ENCODE measurements around the gene PCSK5.
"Not testable (repeated sequence)": the region's sequence is repeated elsewhere in the genome, so short reads cannot be mapped to it uniquely, and the experiment has no call there.

The PCSK5 gene

GRCh38 chr9:75963321-75963720 lies 72.8 kb downstream of the PCSK5 start:
- DNase-seq (ENCODE audit: low spot score): not testable (repeated sequence)

- no peak for DNase-seq (ENCODE audit: low spot score)
Measured at GRCh38 chr9:75964427-75964826, 74.0 kb downstream of the PCSK5 start.

DNA sequence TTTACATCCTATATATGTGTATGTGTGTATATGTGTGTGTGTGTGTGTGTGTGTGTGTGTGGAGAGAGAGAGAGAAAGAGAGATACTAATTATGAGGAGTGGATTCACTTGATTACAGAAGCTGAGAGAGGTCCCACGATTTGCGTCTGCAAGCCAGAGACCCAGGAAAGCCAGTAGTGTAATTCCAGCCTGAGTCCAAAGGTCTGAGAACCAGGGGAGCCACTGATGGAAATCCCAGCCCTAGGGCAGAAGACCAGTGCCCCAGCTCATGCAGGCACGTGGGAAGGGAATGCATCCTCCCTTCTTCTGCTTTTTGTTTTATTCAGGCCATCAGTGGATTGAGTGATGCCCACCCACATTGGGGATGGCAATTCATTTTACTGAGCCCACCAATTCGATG lies 74.8 kb downstream of the PCSK5 start:
- no peak for DNase-seq (ENCODE audit: low spot score)

DNA sequence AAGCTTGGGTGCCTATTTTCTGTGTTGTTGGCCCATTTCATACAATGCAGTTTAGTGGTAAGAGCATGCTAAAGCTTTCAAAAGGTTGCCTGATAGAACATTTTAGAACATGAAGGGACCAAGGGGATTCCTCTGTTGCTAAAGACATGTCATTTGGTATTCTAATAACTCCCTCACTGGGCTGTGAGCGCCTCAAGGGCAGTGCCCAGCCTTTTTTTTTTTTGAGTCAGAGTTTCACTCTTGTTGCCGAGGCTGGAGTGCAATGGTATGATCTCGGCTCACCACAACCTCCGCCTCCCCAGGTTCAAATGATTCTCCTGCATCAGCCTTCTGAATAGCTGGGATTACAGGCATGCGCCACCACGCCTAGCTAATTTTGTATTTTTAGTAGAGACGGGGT lies 77.1 kb downstream of the PCSK5 start:
- DNase-seq (ENCODE audit: low spot score): no peak

DNA sequence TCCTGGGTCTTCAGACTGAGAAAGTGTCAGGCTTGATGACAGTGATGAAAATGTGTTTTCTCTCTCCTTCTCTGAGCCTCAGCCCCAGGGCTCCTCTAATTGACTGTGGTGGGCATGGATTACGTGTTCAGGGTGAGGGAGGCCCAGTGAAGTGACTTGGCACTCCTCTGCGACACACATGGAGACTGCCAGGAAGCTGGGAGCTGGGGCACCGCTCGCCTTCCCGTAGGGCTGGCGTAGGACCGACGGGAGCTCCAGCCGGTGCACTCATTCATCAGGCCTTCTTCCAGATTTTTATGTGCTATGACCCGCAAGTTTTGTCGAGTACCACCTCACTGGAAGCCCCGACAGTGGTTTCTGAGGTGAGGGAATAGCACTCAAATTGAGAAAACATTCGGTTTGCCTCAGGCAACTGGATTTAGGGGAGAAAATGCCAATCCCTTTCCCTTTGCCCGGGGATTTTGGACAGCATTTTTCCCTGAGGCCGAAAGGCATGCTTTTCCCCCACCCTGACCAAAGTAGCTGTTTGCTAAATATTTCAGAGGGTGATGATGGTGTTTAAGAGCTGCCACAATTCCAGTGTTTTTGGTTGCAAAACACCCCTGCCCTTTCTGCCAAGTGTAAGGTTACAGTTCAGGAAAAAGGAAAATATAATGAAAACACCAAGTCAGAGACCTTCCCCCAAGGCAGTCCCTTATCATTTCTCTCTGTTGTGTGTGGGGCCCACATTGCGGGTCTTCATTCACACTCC lies 83.7 kb downstream of the PCSK5 start:
- no peak for DNase-seq (ENCODE audit: low spot score)

DNA sequence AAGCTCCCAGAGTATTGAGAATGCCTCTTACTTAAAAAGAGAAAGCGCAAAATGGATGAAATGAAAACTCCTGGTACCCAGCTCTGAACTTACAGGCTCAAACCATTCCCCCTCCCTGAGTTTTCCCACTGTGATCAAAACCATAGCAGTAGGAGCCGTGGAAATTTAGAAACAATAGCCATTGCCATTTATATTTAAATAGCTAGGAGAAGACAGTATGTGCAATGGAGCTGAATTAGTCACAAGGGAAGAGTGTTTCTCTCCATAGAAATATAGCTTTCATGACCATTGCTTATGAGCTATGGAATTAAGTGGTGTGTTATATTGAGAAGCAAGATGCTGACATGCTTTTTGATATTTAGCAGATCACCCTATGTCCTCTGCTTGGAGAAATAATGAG lies 84.6 kb downstream of the PCSK5 start:
- DNase-seq (ENCODE audit: low spot score): no peak

- DNase-seq (ENCODE audit: low spot score): no peak
Measured at GRCh38 chr9:75976549-75976948, 86.1 kb downstream of the PCSK5 start.

- DNase-seq (ENCODE audit: low spot score): no peak
Measured at GRCh38 chr9:75979362-75979761, 88.9 kb downstream of the PCSK5 start.

DNA sequence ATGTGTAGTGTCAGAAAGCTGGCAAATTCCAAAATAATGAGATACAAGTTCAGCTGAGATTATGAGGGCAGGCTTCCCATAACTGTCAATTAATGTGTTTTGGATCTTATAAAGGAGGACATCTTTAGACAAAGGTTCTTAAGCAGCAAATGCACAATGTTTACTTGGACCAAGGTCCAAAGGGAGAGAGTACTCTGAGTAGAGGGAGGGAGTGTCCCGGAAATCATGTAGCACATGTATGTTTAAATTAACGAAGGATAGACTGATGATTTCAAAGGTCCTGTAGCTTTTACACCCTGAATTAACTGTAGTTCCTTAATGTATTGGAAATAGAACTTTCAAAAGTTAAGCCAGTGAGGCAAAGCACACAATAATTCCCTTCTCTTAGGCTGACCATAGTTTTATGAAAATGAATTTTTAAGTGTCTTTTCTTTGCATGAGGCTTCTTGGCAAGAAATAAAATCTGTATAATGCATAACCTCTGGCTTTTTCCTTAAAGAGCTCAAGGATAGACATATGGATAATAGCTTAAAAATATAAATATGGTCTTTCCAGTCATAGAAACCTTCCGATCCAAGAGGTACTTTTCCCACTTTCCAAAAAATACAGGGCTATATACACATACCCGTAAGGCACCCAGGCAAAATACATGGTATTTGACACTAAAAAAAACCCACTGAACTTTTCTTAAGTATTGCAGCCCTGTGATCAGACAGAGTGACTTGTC lies 93.0 kb downstream of the PCSK5 start:
- no peak for DNase-seq (ENCODE audit: low spot score)

DNA sequence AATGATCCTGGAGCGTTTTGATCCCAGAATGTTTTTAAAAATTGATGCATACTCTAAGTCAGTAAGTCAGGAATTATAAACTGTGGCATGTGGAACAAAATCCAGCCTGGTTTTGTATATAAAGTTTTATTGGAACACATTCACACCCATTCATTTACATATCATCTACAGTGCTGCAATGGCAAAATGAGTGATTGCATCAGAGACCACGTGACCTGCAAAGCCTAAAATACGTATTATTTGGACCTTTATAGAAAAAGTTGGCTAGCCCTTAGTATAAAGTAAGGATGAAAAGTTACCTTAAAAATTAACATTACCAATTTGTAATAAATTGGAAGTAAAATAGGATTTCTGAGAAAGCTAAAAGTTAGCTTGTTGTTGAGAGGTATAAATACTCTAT lies 95.0 kb downstream of the PCSK5 start:
- DNase-seq (ENCODE audit: low spot score): no peak

- no peak for DNase-seq (ENCODE audit: low spot score)
Measured at GRCh38 chr9:75988663-75989062, 98.2 kb downstream of the PCSK5 start.

- DNase-seq (ENCODE audit: low spot score): no peak
Measured at GRCh38 chr9:75990156-75990555, 99.7 kb downstream of the PCSK5 start.

DNA sequence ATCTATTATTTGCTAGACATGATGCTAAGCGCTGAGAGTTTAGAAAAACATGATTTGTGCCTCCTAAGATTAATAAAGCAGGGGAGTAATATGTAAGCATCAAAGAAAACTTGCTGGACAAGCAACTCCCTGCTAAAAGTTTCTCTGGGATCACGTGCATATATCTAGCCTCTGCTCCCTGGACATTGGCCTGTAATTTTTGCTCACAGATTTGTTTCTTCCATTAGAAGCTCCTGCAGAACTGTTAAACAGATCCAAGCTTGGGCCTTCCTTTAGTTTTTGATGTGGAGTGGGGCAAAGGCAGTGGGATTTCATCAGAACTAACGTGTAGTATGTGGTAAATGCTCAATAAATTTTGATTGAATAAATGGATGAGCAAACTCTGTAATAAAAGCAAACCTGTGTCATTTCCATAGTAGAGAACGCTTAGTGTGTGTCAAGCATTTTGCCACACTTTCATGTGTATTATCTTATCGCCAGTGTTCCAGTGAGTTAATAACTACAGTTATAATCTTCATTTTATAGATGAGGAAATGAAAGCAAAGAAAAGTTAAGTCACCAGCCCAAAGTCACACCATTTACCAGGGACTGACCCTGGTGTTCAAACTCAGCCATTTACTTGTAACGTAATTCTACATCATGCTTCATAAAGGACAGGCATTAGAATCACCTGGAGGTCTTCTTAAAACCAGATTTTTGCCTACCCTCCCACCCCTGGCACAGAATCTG lies 100.3 kb downstream of the PCSK5 start:
- DNase-seq (ENCODE audit: low spot score): no peak

GRCh38 chr9:75992482-75993206 lies 102.2 kb downstream of the PCSK5 start:
- no peak for DNase-seq (ENCODE audit: low spot score)

DNA sequence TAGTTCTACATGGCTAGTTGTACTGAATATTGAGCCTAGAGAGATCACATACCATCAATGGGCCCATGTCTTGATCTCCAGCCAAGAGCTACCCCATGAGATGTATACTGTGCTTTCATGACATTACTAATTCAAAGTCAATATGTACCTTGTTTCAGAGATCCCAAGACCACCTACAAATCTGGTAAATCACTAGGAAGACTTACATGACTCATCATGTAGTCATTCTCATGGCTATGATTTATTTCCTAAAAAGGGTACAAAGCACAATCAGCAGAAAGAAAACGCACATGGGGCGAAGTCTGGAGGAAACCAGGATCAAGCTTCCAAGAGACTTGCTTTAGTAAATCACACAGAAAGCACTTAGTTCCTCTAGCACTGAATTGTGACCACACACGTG lies 103.0 kb downstream of the PCSK5 start:
- DNase-seq (ENCODE audit: low spot score): no peak

DNA sequence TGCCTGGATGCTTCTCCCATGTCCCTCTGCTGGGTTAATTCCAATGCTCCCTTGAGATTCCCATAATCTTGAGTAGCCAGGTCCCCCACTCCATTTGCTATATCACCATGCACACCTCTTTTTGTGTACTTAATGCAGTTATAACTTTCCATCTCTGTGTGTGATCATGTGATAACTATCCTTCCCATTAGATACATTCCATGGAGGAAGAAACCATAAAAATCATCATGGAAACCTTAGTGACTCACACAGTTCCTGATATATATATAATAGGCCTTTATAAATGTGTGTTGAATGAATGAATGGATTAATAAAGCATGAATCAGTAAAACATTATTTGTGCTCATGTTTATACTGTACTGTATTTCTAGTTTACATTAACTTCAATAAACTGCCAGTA lies 104.6 kb downstream of the PCSK5 start:
- DNase-seq (ENCODE audit: low spot score): no peak

DNA sequence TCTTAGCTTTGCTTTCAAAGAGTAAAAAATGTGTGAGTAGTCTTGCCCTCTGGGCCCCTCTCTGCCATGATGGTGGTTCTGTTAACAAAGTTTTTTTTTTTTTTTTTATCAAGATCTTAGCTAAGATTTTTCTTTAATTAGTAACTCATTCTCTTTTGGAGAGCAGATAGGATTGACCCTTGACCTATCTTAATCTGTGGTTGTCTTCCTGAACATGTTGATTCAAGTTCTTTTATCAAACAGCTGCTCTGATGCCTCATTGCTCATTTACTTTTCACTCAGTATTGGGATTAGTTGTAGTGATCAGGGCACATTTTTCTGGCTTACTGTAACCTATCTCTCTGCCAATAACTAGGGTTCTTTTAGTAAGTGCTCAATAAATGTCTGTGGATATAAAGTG lies 106.3 kb downstream of the PCSK5 start:
- DNase-seq (ENCODE audit: low spot score): no peak

GRCh38 chr9:75997206-75997605 lies 106.7 kb downstream of the PCSK5 start:
- no peak for DNase-seq (ENCODE audit: low spot score)

- DNase-seq (ENCODE audit: low spot score): no peak
Measured at GRCh38 chr9:75998096-75998780, 107.8 kb downstream of the PCSK5 start.

DNA sequence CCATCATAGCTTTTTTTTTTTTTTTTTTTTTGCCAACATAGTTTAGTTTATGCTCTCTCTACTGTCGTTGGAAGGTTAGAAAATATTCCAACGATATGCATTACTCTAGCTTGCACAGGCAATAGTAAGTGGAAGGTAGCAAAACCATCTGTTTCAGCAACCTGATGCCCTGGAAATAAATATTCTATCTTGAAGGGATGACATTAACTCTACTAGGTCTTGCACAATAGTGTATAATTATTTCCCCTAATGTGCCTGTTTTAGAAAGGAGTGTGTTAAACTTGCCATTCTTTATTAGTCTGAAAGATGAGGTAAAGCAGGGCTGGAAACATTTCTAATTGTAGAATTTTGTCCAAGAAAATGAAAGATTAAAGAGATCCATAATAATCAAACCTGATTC lies 111.0 kb downstream of the PCSK5 start:
- DNase-seq (ENCODE audit: low spot score): no peak

GRCh38 chr9:76003041-76003440 lies 112.6 kb downstream of the PCSK5 start:
- no peak for DNase-seq (ENCODE audit: low spot score)

DNA sequence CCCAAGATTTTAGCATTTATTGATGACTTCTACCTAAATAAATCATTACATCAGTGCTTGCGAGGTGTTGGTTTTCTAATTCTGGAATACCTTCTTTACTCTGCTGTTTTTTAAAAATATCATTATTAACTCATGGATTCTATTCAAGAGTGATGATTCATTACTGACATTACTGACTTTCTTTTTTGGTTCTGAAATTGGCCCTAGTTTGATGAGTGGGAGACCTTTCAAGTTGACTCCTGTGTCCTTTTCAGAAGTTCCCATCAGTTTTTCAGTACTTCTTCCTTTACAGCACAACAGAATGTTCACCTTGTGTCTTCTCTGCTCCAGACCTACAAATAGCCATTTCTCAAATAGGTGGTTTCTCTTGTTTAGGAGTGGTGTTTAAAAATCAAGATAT lies 114.1 kb downstream of the PCSK5 start:
- DNase-seq (ENCODE audit: low spot score): no peak
